Endothelial cell (in vitro differentiated cells): ENCODE data around the gene SCLY. TPM values are rescaled to one million over a fixed set of nuclear protein-coding genes. Genes with fewer than 3 reads are reported as not detected.

Experiments
- DNase-seq: peaks from one replicate; pipeline ENCODE4 v3.0.0; 2021; ENCODE audit warnings: low spot score
- H3K27ac Mint-ChIP-seq: one replicate; pipeline ENCODE4 v1.8.0; 2021; ENCODE audit warnings: mixed read lengths, inconsistent platforms; ENCODE audit not compliant: unreplicated experiment
- H3K27me3 Mint-ChIP-seq: one replicate; pipeline ENCODE4 v1.8.0; 2021; ENCODE audit warnings: mild to moderate bottlenecking, moderate library complexity, mixed read lengths, inconsistent platforms; ENCODE audit not compliant: unreplicated experiment
- H3K36me3 Mint-ChIP-seq: one replicate; pipeline ENCODE4 v1.8.0; 2021; ENCODE audit warnings: mild to moderate bottlenecking, low read depth, mixed read lengths, inconsistent platforms; ENCODE audit not compliant: unreplicated experiment
- H3K4me1 Mint-ChIP-seq: one replicate; pipeline ENCODE4 v1.8.0; 2021; ENCODE audit warnings: mild to moderate bottlenecking, mixed read lengths, inconsistent platforms; ENCODE audit not compliant: unreplicated experiment
- H3K4me3 Mint-ChIP-seq: one replicate; pipeline ENCODE4 v1.8.0; 2021; ENCODE audit warnings: mild to moderate bottlenecking, mixed read lengths, inconsistent platforms; ENCODE audit not compliant: unreplicated experiment
- H3K9me3 Mint-ChIP-seq: one replicate; pipeline ENCODE4 v1.8.0; 2021; ENCODE audit warnings: mixed read lengths, inconsistent platforms; ENCODE audit not compliant: unreplicated experiment
- CTCF ChIP-seq: fragments of 200-600 bp; sonication (generic); IDR thresholded peaks from one replicate; pipeline ENCODE4 v1.5.0; 2021; ENCODE audit warnings: antibody characterized with exemption; ENCODE audit not compliant: unreplicated experiment
- total RNA-seq: library from RNA; stranded (reverse); fragmentation: NEBNext Ultra II Directional; extraction: Animal tissue kit (Norgen Biotek cat#: 25700); gene quantifications from one replicate; pipeline ENCODE4 v1.2.1, GENCODE V29; 2021; ENCODE audit not compliant: unreplicated experiment

The SCLY gene
- total RNA-seq, 1 donor from 2014 or later, result 17.7 TPM

GRCh38 chr2:238092486-238093035 is 31.8 kb downstream of the SCLY start:
- Mint-ChIP-seq H3K27me3 (peaks cover 5% of the 10 kb centered on the region), H3K4me3 (no peak overlapping the region), H3K27ac (no peak overlapping the region), H3K36me3 (no peaks in the 10 kb centered on the region), H3K4me1 (no peaks in the 10 kb centered on the region), H3K9me3 (no peaks in the 10 kb centered on the region)
- no peak for TF ChIP-seq CTCF
- no peak for DNase-seq

GRCh38 chr2:238093181-238094140 is 32.7 kb downstream of the SCLY start:
- H3K27ac Mint-ChIP-seq, result no peak overlapping the region

GRCh38 chr2:238094438-238095022 is 33.7 kb downstream of the SCLY start:
- no peak overlapping the region for H3K4me3 Mint-ChIP-seq
- TF ChIP-seq CTCF, result no peak
- H3K4me1 Mint-ChIP-seq, result peaks cover 6% of the 10 kb centered on the region
- peaks cover 14% of the 10 kb centered on the region for H3K27me3 Mint-ChIP-seq
- no peaks in the 10 kb centered on the region for H3K9me3 Mint-ChIP-seq
- no peak overlapping the region for H3K27ac Mint-ChIP-seq
- DNase-seq, result no peak
- no peaks in the 10 kb centered on the region for H3K36me3 Mint-ChIP-seq

More at GRCh38 chr2:238093181-238094140, 32.7 kb downstream of the SCLY start:
- Mint-ChIP-seq H3K4me3 (no peak overlapping the region), H3K4me1 (no peaks in the 10 kb centered on the region), H3K27me3 (peaks cover 7% of the 10 kb centered on the region), H3K9me3 (no peaks in the 10 kb centered on the region), H3K36me3 (no peaks in the 10 kb centered on the region)
- TF ChIP-seq CTCF, result no peak
- no peak for DNase-seq

- TF ChIP-seq CTCF, result no peak
- no peaks in the 10 kb centered on the region for H3K36me3 Mint-ChIP-seq
- no peak overlapping the region for H3K27ac Mint-ChIP-seq
- DNase-seq, result no peak
- peaks cover 6% of the 10 kb centered on the region for H3K4me1 Mint-ChIP-seq
- H3K27me3 Mint-ChIP-seq, result peaks cover 14% of the 10 kb centered on the region
- no peaks in the 10 kb centered on the region for H3K9me3 Mint-ChIP-seq
- no peak overlapping the region for H3K4me3 Mint-ChIP-seq
These were observed 34.3 kb downstream of the SCLY start for GRCh38 chr2:238095143-238095542.
